ENCODE data around the gene KLF8. TPM values are rescaled to one million over a fixed set of nuclear protein-coding genes. Genes with fewer than 3 reads are reported as not detected.

KLF8 gene
- total RNA-seq, 1 donor from 2014 or later: 22.2 TPM

DNA sequence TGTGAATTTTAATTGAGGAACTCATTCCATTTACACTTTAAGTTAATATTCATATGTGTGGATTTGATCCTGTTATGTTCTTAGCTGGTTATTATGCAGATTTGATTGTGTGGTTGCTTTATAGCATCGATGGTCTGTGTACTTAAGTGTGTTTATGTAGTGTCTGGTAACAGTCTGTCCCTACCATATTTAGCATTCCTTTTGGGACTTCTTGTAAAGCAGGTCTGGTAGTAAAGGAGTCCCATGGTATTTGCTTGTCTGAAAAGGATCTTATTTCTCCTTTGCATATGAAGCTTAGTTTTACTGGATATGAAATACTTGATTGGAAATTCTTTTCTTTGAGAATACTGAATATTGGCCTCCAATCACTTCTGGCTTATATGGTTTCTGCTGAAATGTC lies 76.6 kb downstream of the KLF8 start:
- no peak for DNase-seq (ENCODE audit: low spot score)

GRCh38 chrX:56309881-56310280 lies 77.7 kb downstream of the KLF8 start:
- no peak for DNase-seq (ENCODE audit: low spot score)

DNA sequence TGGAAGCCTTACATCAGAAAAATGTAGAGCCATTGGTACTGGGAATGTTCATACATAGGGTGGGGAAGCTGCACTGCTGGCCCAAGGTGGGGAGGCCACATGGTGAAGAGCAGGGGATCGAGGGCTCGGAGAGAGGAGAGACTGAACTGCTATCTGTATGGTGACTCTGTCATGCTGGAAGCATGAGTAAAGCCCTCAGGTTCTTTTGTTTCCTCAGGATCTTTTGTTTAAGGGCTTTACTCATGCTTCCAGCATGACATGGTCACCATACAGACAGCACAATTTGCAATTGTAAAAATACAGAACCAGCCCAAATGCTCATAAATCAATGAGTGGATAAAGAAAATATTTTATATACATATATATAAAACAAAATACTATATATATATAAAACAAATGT lies 78.4 kb downstream of the KLF8 start:
- DNase-seq (ENCODE audit: low spot score): no peak

DNA sequence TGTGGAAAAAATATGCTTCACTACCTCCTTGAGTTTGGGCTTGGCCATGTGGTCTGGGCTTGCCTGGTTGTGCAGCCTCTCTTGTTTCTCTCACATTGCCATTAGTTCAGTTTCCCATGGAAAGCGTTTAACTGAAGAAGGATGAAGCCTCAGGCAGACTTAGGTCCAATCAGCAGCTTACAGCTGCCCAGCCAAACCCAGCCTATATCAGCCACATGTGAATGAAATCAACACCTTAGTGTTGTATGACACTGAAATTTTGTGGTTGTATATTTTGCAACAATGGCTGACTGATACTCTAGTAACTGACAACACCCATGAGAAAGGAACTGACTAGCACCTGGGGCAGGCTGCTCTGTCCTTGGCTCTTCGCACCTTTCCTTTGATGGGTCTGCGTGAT lies 81.2 kb downstream of the KLF8 start:
- no peak for DNase-seq (ENCODE audit: low spot score)

GRCh38 chrX:56314334-56314733 lies 82.2 kb downstream of the KLF8 start:
- no peak for DNase-seq (ENCODE audit: low spot score)

GRCh38 chrX:56318076-56318475 lies 85.9 kb downstream of the KLF8 start:
- no peak for DNase-seq (ENCODE audit: low spot score)

DNA sequence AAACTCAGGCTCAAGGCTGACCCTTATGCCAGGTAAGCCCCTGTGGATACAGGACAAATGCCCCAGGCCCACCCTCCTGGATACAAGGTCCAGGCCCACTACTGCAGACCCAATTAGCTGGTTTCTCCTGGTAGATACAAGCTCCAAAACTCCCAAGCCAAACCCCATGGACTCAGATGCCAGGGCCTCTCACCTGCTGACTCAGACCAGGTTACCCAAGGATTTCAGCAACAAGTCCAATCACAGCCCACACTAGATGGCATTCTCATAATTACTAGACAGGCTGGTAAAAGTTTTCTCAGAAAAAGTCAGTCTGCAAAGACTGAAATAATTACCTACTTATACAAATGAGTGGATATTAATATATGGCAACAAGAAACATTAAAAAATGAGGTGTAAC lies 87.0 kb downstream of the KLF8 start:
- DNase-seq (ENCODE audit: low spot score): no peak
